Endothelial cell of umbilical vein (primary cell): ENCODE measurements around the gene TRIM59. TPM values are rescaled to one million over a fixed set of nuclear protein-coding genes. Genes with fewer than 3 reads are reported as not detected.

Source experiments
- BruUV-seq: library from RNA; stranded (reverse); fragments of 400-500 nt; replicated peaks from 2 replicates; lab custom pipeline; 2021; lab: Mats Ljungman, UMichigan
- CTCF ChIA-PET: fragments of 300-600, 350-600 bp; sonication (Branson Sonifier 250); formaldehyde crosslinking; loops from one replicate; lab custom pipeline; 2021; ENCODE audit warnings: antibody characterized with exemption, inconsistent platforms; lab: Charles Lee
- POLR2A ChIA-PET: fragments of 300-600, 350-600 bp; sonication (Branson Sonifier 250); formaldehyde crosslinking; loops from one replicate; lab custom pipeline; 2021; ENCODE audit warnings: antibody characterized with exemption, inconsistent platforms; lab: Charles Lee
- DNase-seq: peaks from one replicate; pipeline ENCODE4 v3.0.0-alpha.2; 2011; ENCODE audit warnings: low read depth, low spot score
- FAIRE-seq: peaks from 2 replicates; lab custom pipeline; 2011; peaks lifted over from hg19 to GRCh38; lab: Jason Lieb, UNC
- H2AFZ ChIP-seq: 2 replicates; pipeline ENCODE4 v1.6.0; 2012; ENCODE audit warnings: low read depth, low read length, control low read depth, inconsistent platforms
- H3K27ac ChIP-seq: 2 replicates; pipeline ENCODE4 v1.5.1; 2011; ENCODE audit warnings: low read depth, mild to moderate bottlenecking, control low read depth, low read length, moderate library complexity; ENCODE audit not compliant: insufficient read depth
- H3K27me3 ChIP-seq, 2 experiments: 2 replicates each; pipeline versions ENCODE4 v1.6.0 to v1.6.1; 2011; ENCODE audit warnings: low read length in 2 of 2, mixed read lengths in 1 of 2; ENCODE audit not compliant: control insufficient read depth in 2 of 2, insufficient read depth in 2 of 2
- H3K36me3 ChIP-seq, 2 experiments: 2 replicates in 1 of 2; 3 replicates in 1 of 2; pipeline ENCODE4 v1.5.1; 2011; ENCODE audit warnings: low read length in 2 of 2, mild to moderate bottlenecking in 1 of 2, moderate library complexity in 1 of 2; ENCODE audit not compliant: control insufficient read depth in 2 of 2, insufficient read depth in 2 of 2; ENCODE audit errors: extremely low read depth in 1 of 2
- H3K4me1 ChIP-seq: 3 replicates; pipeline ENCODE4 v1.5.1; 2011; ENCODE audit warnings: mild to moderate bottlenecking, low read length; ENCODE audit not compliant: control insufficient read depth, insufficient read depth; ENCODE audit errors: extremely low read depth
- H3K4me2 ChIP-seq: 2 replicates; pipeline ENCODE4 v1.6.1; 2011; ENCODE audit warnings: low read length, control low read depth, mixed read lengths; ENCODE audit not compliant: insufficient read depth
- H3K4me3 ChIP-seq, 3 experiments: fragments of 200-600 bp in 1 of 3; sonication (generic), shearing (Covaris generic) in 1 of 3; replicated peaks in 1 of 3; 2 replicates each; pipeline ENCODE4 v1.5.1; 2011 to 2016; ENCODE audit warnings: control low read depth in 3 of 3, low read length in 3 of 3, mild to moderate bottlenecking in 2 of 3, inconsistent platforms in 1 of 3, low read depth in 1 of 3, moderate library complexity in 1 of 3; ENCODE audit not compliant: insufficient read depth in 1 of 3
- H3K79me2 ChIP-seq: 2 replicates; pipeline ENCODE4 v1.6.0; 2012; ENCODE audit warnings: low read length, inconsistent platforms; ENCODE audit not compliant: control insufficient read depth, insufficient read depth
- H3K9ac ChIP-seq: replicated peaks from 2 replicates; pipeline ENCODE3; 2011; ENCODE audit warnings: low read length, control low read depth; ENCODE audit not compliant: insufficient read depth; ENCODE audit errors: extremely low read depth
- H3K9me1 ChIP-seq: replicated peaks from 3 replicates; pipeline ENCODE4 v1.6.0; 2011; ENCODE audit warnings: mild to moderate bottlenecking, low read length; ENCODE audit not compliant: control insufficient read depth, insufficient read depth; ENCODE audit errors: extremely low read depth
- H3K9me3 ChIP-seq: replicated peaks from 2 replicates; pipeline ENCODE4 v1.5.1; 2012; ENCODE audit warnings: low read length, inconsistent platforms; ENCODE audit not compliant: control insufficient read depth, insufficient read depth
- H4K20me1 ChIP-seq: replicated peaks from 2 replicates; pipeline ENCODE3; 2011; ENCODE audit warnings: mild to moderate bottlenecking, low read length; ENCODE audit not compliant: control insufficient read depth, insufficient read depth; ENCODE audit errors: extremely low read depth
- EZH2 ChIP-seq: IDR thresholded peaks from 2 replicates; pipeline ENCODE4 v1.6.1; 2012; ENCODE audit warnings: borderline replicate concordance, low read depth, mild to moderate bottlenecking, moderate library complexity, low read length, inconsistent platforms; ENCODE audit not compliant: severe bottlenecking
- FOS ChIP-seq: IDR thresholded peaks from 2 replicates; pipeline ENCODE4 v1.6.1; 2011; ENCODE audit warnings: mild to moderate bottlenecking, low read length, moderate library complexity, borderline replicate concordance; ENCODE audit not compliant: insufficient read depth
- GATA2 ChIP-seq: IDR thresholded peaks from 2 replicates; pipeline ENCODE4 v1.7.0; 2011; ENCODE audit warnings: low read depth, mild to moderate bottlenecking, moderate library complexity, mixed read lengths, low read length; ENCODE audit not compliant: insufficient read length, insufficient read depth
- JUN ChIP-seq: IDR thresholded peaks from 2 replicates; pipeline ENCODE4 v1.6.1; 2011; ENCODE audit warnings: borderline replicate concordance, low read depth; ENCODE audit not compliant: insufficient read length, insufficient read depth
- MYC ChIP-seq: IDR thresholded peaks from one replicate; pipeline ENCODE4 v1.6.1; 2011; ENCODE audit warnings: mild to moderate bottlenecking, low read depth, low read length
- POLR2A ChIP-seq: IDR thresholded peaks from 2 replicates; pipeline ENCODE4 v1.6.1; 2012; ENCODE audit warnings: low read depth, mild to moderate bottlenecking, control low read depth, low read length
- POLR2AphosphoS5 ChIP-seq: IDR thresholded peaks from 2 replicates; pipeline ENCODE4 v1.6.1; 2012; ENCODE audit warnings: low read depth, mild to moderate bottlenecking, control low read depth, low read length, moderate library complexity; ENCODE audit not compliant: insufficient read depth
- dilution Hi-C: fragments of 300-500 bp; cut with MboI; formaldehyde crosslinking; loops from one replicate; pipeline ENCODE4 v1.15.0; 2019; ENCODE audit warnings: low sequenced_read_pairs; ENCODE audit not compliant: extremely low pct_ligation_motif_present
- intact Hi-C: fragments of 100-400 bp; cut with micrococcal nuclease; formaldehyde crosslinking; loops from one replicate; pipeline ENCODE4 v1.10.0; 2022
- polyA plus RNA-seq, 4 experiments: library from polyadenylated mRNA; depleted of rRNA in 3 of 4; stranded (reverse) in 3 of 4; unstranded in 1 of 4; fragments of >200 nt; gene quantifications; 2 replicates each; pipeline versions ENCODE4 v1.2.1 to v1.2.3, GENCODE V29; 2011 to 2012; ENCODE audit warnings: missing spikeins in 1 of 4
- total RNA-seq: library from RNA; stranded (reverse); gene quantifications from 2 replicates; pipeline ENCODE4 v1.2.3, GENCODE V29; 2021
- TF ChIP-seq, protein P1 (sequence below): IDR thresholded peaks from 2 replicates; pipeline ENCODE4 v1.6.1; 2011; ENCODE audit not compliant: insufficient read depth, insufficient read length
- TF ChIP-seq, protein P2 (sequence below), 2 donors: IDR thresholded peaks; 1 replicate in 1 of 2; 2 replicates in 1 of 2; pipeline ENCODE4 v1.5.1; 2011; ENCODE audit warnings: low read length in 2 of 2, mild to moderate bottlenecking in 2 of 2, moderate library complexity in 2 of 2, control low read depth in 1 of 2, inconsistent platforms in 1 of 2, low read depth in 1 of 2; ENCODE audit not compliant: insufficient read depth in 1 of 2; ENCODE audit errors: extremely low read depth in 1 of 2

Gene TRIM59
- total and polyA plus RNA-seq, 2 donors (not counting 3 experiments of a cell fraction or from before 2014, with no cell fraction given): 6.8 to 33.0 TPM

DNA sequence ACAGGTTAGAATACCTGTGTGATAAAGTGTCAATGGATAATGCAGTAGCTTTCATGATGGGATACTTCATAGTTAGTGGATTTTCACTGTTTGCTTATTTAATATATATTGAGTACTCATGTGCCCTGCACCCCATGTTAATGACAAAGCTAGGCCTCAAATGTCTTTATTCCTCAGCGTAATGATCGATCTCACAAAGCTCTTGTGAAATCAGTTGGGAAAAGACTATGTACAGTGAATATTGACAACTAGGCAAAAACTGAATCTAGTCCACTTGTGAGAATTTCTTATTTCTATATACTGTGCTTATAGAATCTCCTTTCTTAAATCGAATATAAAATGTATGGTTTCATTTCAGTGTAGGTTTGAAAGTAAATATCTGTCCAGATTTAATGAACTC lies 32.3 kb downstream of the TRIM59 start:
- intact Hi-C loops: no loop called here
- TF ChIP-seq JUN (no peak), POLR2AphosphoS5 (no peak), GATA2 (no peak), POLR2A (no peak), EZH2 (no peak), MYC (no peak), FOS (no peak)
- TF ChIP-seq, protein P1, sequence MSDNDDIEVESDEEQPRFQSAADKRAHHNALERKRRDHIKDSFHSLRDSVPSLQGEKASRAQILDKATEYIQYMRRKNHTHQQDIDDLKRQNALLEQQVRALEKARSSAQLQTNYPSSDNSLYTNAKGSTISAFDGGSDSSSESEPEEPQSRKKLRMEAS: no peak
- TF ChIP-seq, protein P2, sequence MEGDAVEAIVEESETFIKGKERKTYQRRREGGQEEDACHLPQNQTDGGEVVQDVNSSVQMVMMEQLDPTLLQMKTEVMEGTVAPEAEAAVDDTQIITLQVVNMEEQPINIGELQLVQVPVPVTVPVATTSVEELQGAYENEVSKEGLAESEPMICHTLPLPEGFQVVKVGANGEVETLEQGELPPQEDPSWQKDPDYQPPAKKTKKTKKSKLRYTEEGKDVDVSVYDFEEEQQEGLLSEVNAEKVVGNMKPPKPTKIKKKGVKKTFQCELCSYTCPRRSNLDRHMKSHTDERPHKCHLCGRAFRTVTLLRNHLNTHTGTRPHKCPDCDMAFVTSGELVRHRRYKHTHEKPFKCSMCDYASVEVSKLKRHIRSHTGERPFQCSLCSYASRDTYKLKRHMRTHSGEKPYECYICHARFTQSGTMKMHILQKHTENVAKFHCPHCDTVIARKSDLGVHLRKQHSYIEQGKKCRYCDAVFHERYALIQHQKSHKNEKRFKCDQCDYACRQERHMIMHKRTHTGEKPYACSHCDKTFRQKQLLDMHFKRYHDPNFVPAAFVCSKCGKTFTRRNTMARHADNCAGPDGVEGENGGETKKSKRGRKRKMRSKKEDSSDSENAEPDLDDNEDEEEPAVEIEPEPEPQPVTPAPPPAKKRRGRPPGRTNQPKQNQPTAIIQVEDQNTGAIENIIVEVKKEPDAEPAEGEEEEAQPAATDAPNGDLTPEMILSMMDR (IDR thresholded peaks at IDR 0.05; ENCODE audit: extremely low read depth in 1 of 2, insufficient read depth in 1 of 2, low read depth in 1 of 2, low read length in 2 of 2): no peak
- ChIA-PET POLR2A (interaction anchor here (0.5 kb wide), 1 partner anchor 8 kb away, joined by 3 read pairs; no protein-coding TSS in a partner anchor), CTCF (interaction anchor here (1.4 to 1.5 kb wide), 2 partner anchors 8 to 254 kb away, joined by 3 to 4 read pairs; no protein-coding TSS in a partner anchor)
- no peak for FAIRE-seq
- no peaks in the 10 kb centered on the region for H4K20me1 ChIP-seq
- no peaks in the 10 kb centered on the region for H3K9me1 ChIP-seq
- peaks cover 3 to 46% of the 10 kb centered on the region in 2 experiments for H3K36me3 ChIP-seq
- no peaks in the 10 kb centered on the region for H3K9me3 ChIP-seq
- no peak overlapping the region for H3K27ac ChIP-seq
- H3K9ac ChIP-seq: no peak overlapping the region
- peaks cover 6% of the 10 kb centered on the region for H3K4me1 ChIP-seq
- peaks cover 65% of the 10 kb centered on the region for H3K79me2 ChIP-seq
- no peak overlapping the region for H2AFZ ChIP-seq
- BruUV-seq: no TSS peak
- no peaks in the 10 kb centered on the region for H3K27me3 ChIP-seq
- H3K4me2 ChIP-seq: no peak overlapping the region
- no peak for DNase-seq
- H3K4me3 ChIP-seq: no peak overlapping the region
- dilution Hi-C loops: no loop called here
